Prostate gland (tissue), 2 donors: Measurements from ENCODE around the gene TSC22D2. TPM values are rescaled to one million over a fixed set of nuclear protein-coding genes. Genes with fewer than 3 reads are reported as not detected.

Source experiments
- DNase-seq: peaks from one replicate; pipeline ENCODE4 v3.0.0-alpha.2; 2019; ENCODE audit warnings: low spot score
- H3K27ac ChIP-seq, 2 donors: fragments of 200-600 bp; sonication (generic); 2 replicates each; pipeline ENCODE4 v1.5.1; 2017 to 2019
- H3K27me3 ChIP-seq: fragments of 200-600 bp; sonication (generic); replicated peaks from 2 replicates; pipeline ENCODE4 v1.5.1; 2019; ENCODE audit not compliant: insufficient read depth
- H3K36me3 ChIP-seq, 2 donors: fragments of 200-600 bp; sonication (generic); 1 replicate in 1 of 2; 2 replicates in 1 of 2; pipeline versions ENCODE4 v1.5.1 to v1.8.1; 2017 to 2019
- H3K4me1 ChIP-seq: fragments of 200-600 bp; sonication (generic); replicated peaks from 2 replicates; pipeline ENCODE4 v1.5.1; 2019
- H3K4me3 ChIP-seq, 2 donors: fragments of 200-600 bp; sonication (generic); 2 replicates each; pipeline ENCODE4 v1.5.1; 2017 to 2019
- H3K9me3 ChIP-seq: fragments of 200-600 bp; sonication (generic); 2 replicates; pipeline ENCODE4 v1.5.1; 2017
- POLR2A ChIP-seq: fragments of 450-650 bp; IDR thresholded peaks from one replicate; pipeline ENCODE4 v1.6.1; 2016; ENCODE audit warnings: antibody characterized with exemption, mild to moderate bottlenecking
- POLR2AphosphoS5 ChIP-seq: sonication (generic); formaldehyde crosslinking; IDR thresholded peaks from one replicate; pipeline ENCODE4 v1.6.1; 2017; ENCODE audit warnings: antibody characterized with exemption
- WGBS: methylation state at CpG from one replicate; pipeline ENCODE4 v1.1.5; 2018; 5-methylcytosine and 5-hydroxymethylcytosine counted together
- intact Hi-C: fragments of 100-400 bp; cut with DNase I; formaldehyde crosslinking; loops from one replicate; pipeline ENCODE4 v1.14.2; 2022
- total RNA-seq, 2 donors: library from RNA; depleted of rRNA; stranded (reverse); fragments of >200 nt; gene quantifications; one replicate each; pipeline ENCODE4 v1.1.0, GENCODE V29; 2016
- TF ChIP-seq, protein P1 (sequence below), 4 experiments: fragments of 200-600 bp in 2 of 4; fragments of 450-650 bp in 2 of 4; sonication (generic) in 2 of 4; IDR thresholded peaks; 1 replicate in 3 of 4; 2 replicates in 1 of 4; pipeline ENCODE4 v1.5.1; 2016 to 2019; ENCODE audit warnings: antibody characterized with exemption in 4 of 4, mild to moderate bottlenecking in 2 of 4, moderate library complexity in 2 of 4

Gene TSC22D2
- total RNA-seq, 2 donors from 2014 or later: 9.6 to 29.2 TPM

DNA sequence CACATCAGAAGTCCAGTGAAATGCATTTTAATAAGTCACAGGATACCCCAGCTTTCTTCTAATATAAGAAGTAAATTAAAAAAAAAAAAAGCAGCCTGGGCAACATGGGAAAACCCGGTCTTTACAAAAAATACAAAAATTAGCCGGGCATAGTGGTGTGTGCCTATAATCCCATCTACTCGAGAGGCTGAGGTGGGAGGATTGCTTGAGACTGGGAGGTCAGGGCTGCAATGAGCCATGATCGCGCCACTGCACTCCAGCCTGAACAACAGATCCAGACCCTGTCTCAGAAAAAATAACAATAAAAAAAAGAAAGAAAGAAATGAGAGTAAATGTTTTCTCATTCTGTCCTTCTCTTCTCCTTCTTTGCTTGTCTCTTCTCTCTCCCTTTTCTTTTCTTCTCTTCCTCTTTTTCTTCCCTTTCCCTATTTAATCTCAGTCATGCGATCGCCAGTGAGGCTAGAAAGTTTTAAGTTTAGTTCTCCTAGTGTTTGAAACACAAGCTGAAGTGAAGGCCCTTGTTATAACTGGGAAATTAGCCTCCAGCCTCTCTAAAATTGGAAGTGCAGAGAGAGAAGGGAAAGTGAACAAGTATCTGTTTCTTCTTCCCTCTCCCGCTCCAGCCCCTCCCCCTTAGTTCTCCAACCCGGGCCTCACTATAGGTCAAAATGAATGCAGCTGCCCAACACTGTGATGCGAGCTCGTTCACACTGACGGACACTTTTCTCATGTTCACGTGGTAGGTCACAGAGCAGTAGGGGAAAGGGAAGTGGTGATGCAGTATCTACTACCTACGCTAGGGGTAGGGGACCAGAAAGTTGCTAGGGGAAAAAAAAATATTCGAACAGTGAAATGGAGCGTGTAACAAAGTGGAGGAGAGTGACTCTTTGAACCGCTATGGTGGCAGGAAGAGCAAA lies 23.5 kb upstream of the TSC22D2 start:
- no peak for DNase-seq
- H3K27me3 ChIP-seq: no peaks in the 10 kb centered on the region
- no peaks in the 10 kb centered on the region for H3K4me1 ChIP-seq
- TF ChIP-seq, protein P1, sequence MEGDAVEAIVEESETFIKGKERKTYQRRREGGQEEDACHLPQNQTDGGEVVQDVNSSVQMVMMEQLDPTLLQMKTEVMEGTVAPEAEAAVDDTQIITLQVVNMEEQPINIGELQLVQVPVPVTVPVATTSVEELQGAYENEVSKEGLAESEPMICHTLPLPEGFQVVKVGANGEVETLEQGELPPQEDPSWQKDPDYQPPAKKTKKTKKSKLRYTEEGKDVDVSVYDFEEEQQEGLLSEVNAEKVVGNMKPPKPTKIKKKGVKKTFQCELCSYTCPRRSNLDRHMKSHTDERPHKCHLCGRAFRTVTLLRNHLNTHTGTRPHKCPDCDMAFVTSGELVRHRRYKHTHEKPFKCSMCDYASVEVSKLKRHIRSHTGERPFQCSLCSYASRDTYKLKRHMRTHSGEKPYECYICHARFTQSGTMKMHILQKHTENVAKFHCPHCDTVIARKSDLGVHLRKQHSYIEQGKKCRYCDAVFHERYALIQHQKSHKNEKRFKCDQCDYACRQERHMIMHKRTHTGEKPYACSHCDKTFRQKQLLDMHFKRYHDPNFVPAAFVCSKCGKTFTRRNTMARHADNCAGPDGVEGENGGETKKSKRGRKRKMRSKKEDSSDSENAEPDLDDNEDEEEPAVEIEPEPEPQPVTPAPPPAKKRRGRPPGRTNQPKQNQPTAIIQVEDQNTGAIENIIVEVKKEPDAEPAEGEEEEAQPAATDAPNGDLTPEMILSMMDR (IDR thresholded peaks at IDR 0.05): no peak
- H3K9me3 ChIP-seq: no peaks in the 10 kb centered on the region
- no peak overlapping the region for H3K27ac ChIP-seq
- no peak overlapping the region for H3K4me3 ChIP-seq
- intact Hi-C loops: no loop called here
- H3K36me3 ChIP-seq: no peaks in the 10 kb centered on the region
- WGBS: 66% methylated on average over 17 of the region's 17 CpGs

DNA sequence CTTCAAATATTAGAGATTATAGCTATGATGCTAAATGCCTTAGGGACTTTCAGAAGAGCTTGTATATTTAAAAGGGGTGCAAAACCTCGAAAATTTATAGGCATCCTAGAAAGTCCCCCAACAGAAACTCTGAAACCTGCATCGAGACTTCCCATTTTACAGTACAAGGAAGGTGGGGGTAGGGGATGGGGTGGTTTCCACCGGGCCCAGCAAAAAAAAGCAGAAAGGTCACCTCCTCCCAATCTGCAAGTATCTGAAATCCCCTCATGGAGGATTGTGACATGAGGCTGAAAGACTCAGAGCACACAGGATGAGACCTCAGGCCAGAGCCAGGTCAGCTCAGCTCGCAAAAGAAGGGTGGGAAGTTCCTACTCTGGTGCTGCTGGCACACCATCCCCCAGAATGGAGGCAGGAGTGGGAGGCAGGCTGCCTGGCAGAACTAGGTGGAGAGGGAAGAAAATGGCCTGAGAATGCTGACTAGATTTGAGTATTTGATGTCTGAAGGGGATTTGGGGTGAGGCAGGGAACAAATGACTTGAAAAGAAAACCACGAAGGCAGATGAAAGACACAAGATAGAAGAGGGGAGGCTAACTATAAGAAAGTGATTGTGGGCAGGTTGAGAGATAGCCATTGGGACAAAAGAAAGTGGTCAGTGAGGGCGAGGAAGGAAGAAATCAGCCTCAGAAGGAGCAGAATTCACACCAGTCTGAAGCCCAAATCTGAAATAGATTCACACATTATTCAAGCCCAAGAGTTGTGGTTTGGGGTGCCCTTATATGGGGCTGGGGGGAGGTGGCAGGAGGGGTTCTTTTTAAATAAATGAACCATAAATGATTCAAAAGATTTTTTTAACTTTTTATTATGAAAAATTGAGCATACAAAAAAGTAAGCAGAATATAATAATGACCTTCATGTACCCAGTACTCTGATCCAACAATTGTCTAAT lies 22.5 kb upstream of the TSC22D2 start:
- no peaks in the 10 kb centered on the region for H3K4me1 ChIP-seq
- H3K27me3 ChIP-seq: no peaks in the 10 kb centered on the region
- TF ChIP-seq POLR2AphosphoS5 (no peak), POLR2A (no peak)
- TF ChIP-seq, protein P1 (IDR thresholded peaks at IDR 0.05): no peak
- intact Hi-C loops: no loop called here
- H3K9me3 ChIP-seq: no peaks in the 10 kb centered on the region
- DNase-seq: no peak
- H3K27ac ChIP-seq: no peak overlapping the region
- 78% methylated on average over 6 of the region's 6 CpGs for WGBS
- H3K4me3 ChIP-seq: no peak overlapping the region
- no peaks in the 10 kb centered on the region for H3K36me3 ChIP-seq

DNA sequence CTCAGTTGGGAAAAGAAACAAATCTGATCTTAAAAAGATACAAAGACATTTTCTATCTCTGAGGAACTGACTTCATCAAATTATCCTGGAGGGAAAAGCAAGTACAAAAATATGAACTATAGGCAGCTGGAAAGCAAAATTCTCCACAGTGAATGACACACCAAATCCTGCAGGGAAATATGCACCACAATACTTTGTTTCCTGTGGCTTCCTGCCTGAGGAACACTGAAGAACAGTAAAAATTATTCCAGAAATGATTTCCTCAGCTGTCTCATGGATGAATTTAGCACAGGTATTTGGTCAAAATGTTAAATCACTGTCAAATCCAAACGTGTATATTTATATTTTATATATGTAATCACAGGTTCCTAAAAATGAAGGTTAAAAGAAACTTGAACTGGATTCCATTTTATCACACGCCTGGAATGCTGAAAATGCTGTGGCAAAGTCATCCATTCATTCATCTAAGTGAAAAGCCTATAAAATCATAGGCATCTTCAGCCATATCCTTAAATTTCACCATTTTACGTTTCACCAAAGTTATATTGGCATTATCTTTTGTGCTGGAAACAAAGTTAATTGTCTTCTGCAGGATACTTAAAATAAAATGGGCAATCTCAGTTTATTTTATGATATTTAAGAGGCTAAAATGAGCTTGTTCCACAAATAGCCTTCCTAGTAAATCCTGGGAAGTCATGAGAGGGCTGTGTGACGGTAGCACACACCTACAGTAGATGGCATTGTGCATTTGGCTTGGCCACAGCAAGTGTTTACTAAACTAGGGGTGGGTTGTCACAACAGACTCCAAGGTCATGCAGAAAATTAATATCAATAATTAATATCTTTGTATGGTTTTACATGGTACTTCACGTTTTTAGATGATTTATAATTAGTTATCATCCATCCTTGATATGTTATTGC lies 19.3 kb upstream of the TSC22D2 start:
- 59% methylated on average over 5 of the region's 5 CpGs for WGBS
- Histone ChIP-seq H3K9me3 (no peaks in the 10 kb centered on the region), H3K27me3 (no peaks in the 10 kb centered on the region), H3K4me3 (no peak overlapping the region), H3K4me1 (no peaks in the 10 kb centered on the region), H3K36me3 (no peaks in the 10 kb centered on the region), H3K27ac (no peak overlapping the region)
- TF ChIP-seq POLR2A: no peak
- DNase-seq: no peak
- intact Hi-C loops: no loop called here

DNA sequence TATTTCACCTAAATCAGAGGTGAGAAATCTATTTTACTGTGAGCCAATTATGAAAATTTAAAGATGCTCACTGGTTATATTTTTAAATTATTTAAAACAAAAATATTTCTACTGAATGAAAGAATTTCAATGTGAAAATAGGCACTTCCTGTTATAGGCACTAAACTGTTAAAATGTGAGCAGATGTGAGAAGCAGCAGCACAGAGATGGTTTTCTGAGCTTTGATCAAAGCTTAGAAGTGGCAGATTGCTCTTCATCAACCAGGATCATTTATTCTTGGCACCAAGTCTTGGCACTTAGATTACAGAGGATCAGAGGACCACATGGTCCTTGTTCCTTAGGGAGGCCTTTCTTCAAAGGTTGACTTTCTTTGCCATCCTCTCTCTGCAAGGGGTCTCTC lies 18.0 kb upstream of the TSC22D2 start:
- Histone ChIP-seq H3K4me1 (no peaks in the 10 kb centered on the region), H3K4me3 (no peak overlapping the region), H3K27me3 (no peaks in the 10 kb centered on the region), H3K36me3 (no peaks in the 10 kb centered on the region), H3K9me3 (no peaks in the 10 kb centered on the region), H3K27ac (no peak overlapping the region)
- TF ChIP-seq POLR2A (no peak), POLR2AphosphoS5 (no peak)
- TF ChIP-seq, protein P1 (IDR thresholded peaks at IDR 0.05): no peak
- intact Hi-C loops: no loop called here
- DNase-seq: no peak

DNA sequence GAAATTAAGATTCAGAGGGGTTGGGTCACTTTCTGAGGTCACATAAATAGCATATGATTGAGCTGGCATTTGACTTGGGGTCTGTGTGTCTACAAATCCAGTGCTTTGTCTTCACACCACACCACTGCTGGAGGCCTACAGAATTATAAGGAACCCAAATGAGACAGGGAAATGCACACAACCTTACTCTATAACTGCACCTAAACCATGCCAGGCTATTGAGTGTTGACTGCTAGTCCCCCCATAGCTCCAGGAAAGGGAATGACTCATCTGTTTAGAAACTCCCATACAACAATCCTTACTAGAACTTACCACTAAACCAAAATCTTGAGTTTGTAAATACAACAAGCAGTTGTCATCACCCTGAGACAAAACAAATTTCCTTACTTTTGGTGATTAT lies 16.9 kb upstream of the TSC22D2 start:
- H3K27me3 ChIP-seq: no peaks in the 10 kb centered on the region
- H3K4me1 ChIP-seq: no peaks in the 10 kb centered on the region
- no peak for DNase-seq
- TF ChIP-seq POLR2A (no peak), POLR2AphosphoS5 (no peak)
- TF ChIP-seq, protein P1 (IDR thresholded peaks at IDR 0.05): no peak
- H3K36me3 ChIP-seq: no peaks in the 10 kb centered on the region
- no peak overlapping the region for H3K4me3 ChIP-seq
- H3K9me3 ChIP-seq: no peaks in the 10 kb centered on the region
- intact Hi-C loops: no loop called here
- no peak overlapping the region for H3K27ac ChIP-seq
